HepG2 (cell line): Measurements from ENCODE around the gene HSPA1L. TPM values are rescaled to one million over a fixed set of nuclear protein-coding genes. Genes with fewer than 3 reads are reported as not detected.
A peak's percentile ranks its signal among the peaks of the same experiment; 100 is the strongest.

Experiments
- ARID2 ChIP-seq: sonication (generic); formaldehyde crosslinking; IDR thresholded peaks from 2 replicates; pipeline ENCODE4 v1.8.1; 2022; ENCODE audit warnings: mild to moderate bottlenecking, missing genetic modification reagents, borderline replicate concordance
- CREB1 ChIP-seq, 2 experiments: fragments of 450-650 bp in 1 of 2; IDR thresholded peaks; 2 replicates each; pipeline ENCODE4 v1.6.1; 2016 to 2017; ENCODE audit warnings: control low read depth in 1 of 2, mild to moderate bottlenecking in 1 of 2, missing compliant biosample characterization in 1 of 2, missing genetic modification characterization in 1 of 2
- FOXK1 ChIP-seq: sonication (generic); formaldehyde crosslinking; IDR thresholded peaks from 2 replicates; pipeline ENCODE4 v1.4.0; 2020; ENCODE audit warnings: low read depth, missing genetic modification reagents, borderline replicate concordance
- GABPB1 ChIP-seq: IDR thresholded peaks from 2 replicates; pipeline ENCODE4 v1.6.1; 2016; ENCODE audit warnings: mild to moderate bottlenecking, missing genetic modification reagents, moderate library complexity, missing compliant biosample characterization
- HES4 ChIP-seq: sonication (generic); formaldehyde crosslinking; IDR thresholded peaks from 2 replicates; pipeline ENCODE4 v1.9.0; 2021; ENCODE audit warnings: mild to moderate bottlenecking, missing genetic modification reagents, borderline replicate concordance
- KDM3A ChIP-seq: IDR thresholded peaks from 2 replicates; pipeline ENCODE4 v1.6.1; 2018; ENCODE audit warnings: low read depth, missing compliant biosample characterization
- KMT2B ChIP-seq: IDR thresholded peaks from 2 replicates; pipeline ENCODE4 v1.6.1; 2016; ENCODE audit warnings: missing genetic modification reagents, missing compliant biosample characterization
- MAFK ChIP-seq, 2 experiments: IDR thresholded peaks in 1 of 2; conservative IDR thresholded peaks in 1 of 2; 2 replicates each; pipeline ENCODE4 v1.6.1; 2011; ENCODE audit warnings: improper control_type of control experiment in 2 of 2, low read length in 2 of 2
- MTA1 ChIP-seq: sonication (generic); formaldehyde crosslinking; IDR thresholded peaks from 2 replicates; pipeline ENCODE4 v1.4.0; 2020; ENCODE audit warnings: missing genetic modification reagents, mild to moderate bottlenecking, borderline replicate concordance
- MYPOP ChIP-seq: sonication (generic); formaldehyde crosslinking; IDR thresholded peaks from 2 replicates; pipeline ENCODE4 v1.8.1; 2023; ENCODE audit warnings: mild to moderate bottlenecking, moderate library complexity, missing genetic modification reagents
- NFIC ChIP-seq: IDR thresholded peaks from 2 replicates; pipeline ENCODE4 v1.6.1; 2012; ENCODE audit warnings: mild to moderate bottlenecking, low read length, inconsistent platforms
- NONO ChIP-seq, 2 experiments: fragments of 450-650 bp in 1 of 2; sonication (generic) in 1 of 2; formaldehyde crosslinking in 1 of 2; IDR thresholded peaks in 1 of 2; conservative IDR thresholded peaks in 1 of 2; 2 replicates each; pipeline versions ENCODE4 v1.6.1 to v1.8.0; 2017 to 2022; ENCODE audit warnings: mild to moderate bottlenecking in 1 of 2, missing genetic modification reagents in 1 of 2, moderate library complexity in 1 of 2
- REL ChIP-seq: sonication (generic); formaldehyde crosslinking; conservative IDR thresholded peaks from 2 replicates; pipeline ENCODE4 v1.8.0; 2022; ENCODE audit warnings: mild to moderate bottlenecking, missing genetic modification reagents, moderate library complexity
- RXRA ChIP-seq: sonication (generic); formaldehyde crosslinking; IDR thresholded peaks from 2 replicates; pipeline ENCODE4 v1.5.1; 2020; ENCODE audit warnings: missing genetic modification reagents
- SMAD3 ChIP-seq: sonication (generic); formaldehyde crosslinking; IDR thresholded peaks from 2 replicates; pipeline ENCODE4 v1.4.0; 2020; ENCODE audit warnings: missing genetic modification reagents
- SOX5 ChIP-seq: IDR thresholded peaks from 2 replicates; pipeline ENCODE4 v1.6.1; 2016; ENCODE audit warnings: borderline replicate concordance
- ZNF230 ChIP-seq: sonication (generic); formaldehyde crosslinking; IDR thresholded peaks from 2 replicates; pipeline ENCODE4 v1.4.0; 2020; ENCODE audit warnings: mild to moderate bottlenecking, missing genetic modification reagents
- ZNF333 ChIP-seq: sonication (generic); formaldehyde crosslinking; IDR thresholded peaks from 2 replicates; pipeline ENCODE4 v1.4.0; 2020; ENCODE audit warnings: mild to moderate bottlenecking, missing genetic modification reagents, borderline replicate concordance
- ZNF343 ChIP-seq: sonication (generic); formaldehyde crosslinking; IDR thresholded peaks from 2 replicates; pipeline ENCODE4 v1.4.0; 2020; ENCODE audit warnings: mild to moderate bottlenecking, missing genetic modification reagents
- ZNF552 ChIP-seq: sonication (generic); formaldehyde crosslinking; IDR thresholded peaks from 2 replicates; pipeline ENCODE4 v1.9.0; 2022; ENCODE audit warnings: missing genetic modification reagents, mild to moderate bottlenecking, borderline replicate concordance
- ZNF660 ChIP-seq: sonication (generic); formaldehyde crosslinking; IDR thresholded peaks from 2 replicates; pipeline ENCODE4 v1.5.1; 2020; ENCODE audit warnings: mild to moderate bottlenecking, low read depth, missing genetic modification reagents, borderline replicate concordance
- ZNF670 ChIP-seq: sonication (generic); formaldehyde crosslinking; IDR thresholded peaks from 2 replicates; pipeline ENCODE4 v1.8.0; 2022; ENCODE audit warnings: mild to moderate bottlenecking, missing genetic modification reagents, borderline replicate concordance
- ZNF720 ChIP-seq: sonication (generic); formaldehyde crosslinking; IDR thresholded peaks from 2 replicates; pipeline ENCODE4 v1.4.0; 2020; ENCODE audit warnings: missing genetic modification reagents
- ZNF788 ChIP-seq: sonication (generic); formaldehyde crosslinking; IDR thresholded peaks from 2 replicates; pipeline ENCODE4 v1.5.0; 2020; ENCODE audit warnings: mild to moderate bottlenecking, missing genetic modification reagents, borderline replicate concordance
- ZSCAN20 ChIP-seq: sonication (generic); formaldehyde crosslinking; IDR thresholded peaks from 2 replicates; pipeline ENCODE4 v1.4.0; 2020; ENCODE audit warnings: missing genetic modification reagents, mild to moderate bottlenecking, borderline replicate concordance
- polyA plus RNA-seq, 8 experiments: library from polyadenylated mRNA; depleted of rRNA in 3 of 8; stranded (reverse) in 7 of 8; unstranded in 1 of 8; fragments of >200 nt; fragmentation: Illumina TruSeq in 4 of 8; extraction: Trizol in 4 of 8; gene quantifications; 2 replicates each; pipeline versions ENCODE4 v1.2.1 to v1.2.3, GENCODE V29; 2011 to 2016; ENCODE audit warnings: low read depth in 4 of 8, missing spikeins in 1 of 8, mixed read lengths in 1 of 8; ENCODE audit not compliant: insufficient read depth in 1 of 8
- total RNA-seq, 5 experiments: library from RNA; depleted of rRNA; stranded (reverse); fragments of >200 nt; fragmentation: Illumina TruSeq; extraction: Trizol; gene quantifications; 2 replicates each; pipeline ENCODE4 v1.2.3, GENCODE V29; 2016; ENCODE audit warnings: low read depth in 1 of 5
- TF ChIP-seq, protein P1 (sequence below), 2 experiments: sonication (generic) in 1 of 2; formaldehyde crosslinking in 1 of 2; IDR thresholded peaks; 2 replicates each; pipeline versions ENCODE4 v1.5.1 to v1.6.1; 2011 to 2020; ENCODE audit warnings: borderline replicate concordance in 1 of 2, low read depth in 1 of 2, low read length in 1 of 2, mild to moderate bottlenecking in 1 of 2, missing genetic modification reagents in 1 of 2, moderate library complexity in 1 of 2

HSPA1L gene
- total and polyA plus RNA-seq, 2 of the 13 experiments (the other 11 are each of a cell fraction or from before 2014, with no cell fraction given): 0.55 to 1.0 TPM

- TF ChIP-seq ZNF788 (peak; percentile 42; the same call in 1 of the 2 replicates), KMT2B (CRISPR knock-in tag) (peak; percentile 10; the same call in 1 of the 2 replicates), SOX5 (CRISPR knock-in tag) (peak; percentile 20; the same call in 1 of the 2 replicates), ZNF343 (CRISPR knock-in tag) (no peak), MYPOP (CRISPR knock-in tag) (peak; percentile 50; the same call in 1 of the 2 replicates), ZNF720 (CRISPR knock-in tag) (no peak), KDM3A (CRISPR knock-in tag) (no peak), ZNF660 (CRISPR knock-in tag) (no peak), GABPB1 (CRISPR knock-in tag) (peak; percentile 10; the same call in 1 of the 2 replicates), RXRA (CRISPR knock-in tag) (0 out of 2 replicates have a peak, but pooled peaks have one; percentile 46), MTA1 (CRISPR knock-in tag) (no peak), ZNF670 (peak; percentile 78; the same call in 1 of the 2 replicates), MAFK (conservative IDR thresholded peaks at IDR 0.05 in 1 of 2, IDR thresholded peaks at IDR 0.05 in 1 of 2; ENCODE audit: low read length in 2 of 2) (peak; percentile 58 to 70), REL (CRISPR knock-in tag) (no peak), NFIC (no peak), SMAD3 (no peak), ZSCAN20 (CRISPR knock-in tag) (peak; percentile 43; the same call in 1 of the 2 replicates), ZNF333 (0 out of 2 replicates have a peak, but pooled peaks have one; percentile 54), ZNF230 (CRISPR knock-in tag) (0 out of 2 replicates have a peak, but pooled peaks have one; percentile 22), ARID2 (peak; percentile 45; the same call in 1 of the 2 replicates), NONO (IDR thresholded peaks at IDR 0.05) (no peak), NONO (CRISPR knock-in tag; conservative IDR thresholded peaks at IDR 0.05) (peak; percentile 51; the same call in 1 of the 2 replicates), ZNF552 (no peak), CREB1 (IDR thresholded peaks at IDR 0.05) (no peak), CREB1 (CRISPR knock-in tag; IDR thresholded peaks at IDR 0.05) (0 out of 2 replicates have a peak, but pooled peaks have one; percentile 7), FOXK1 (CRISPR knock-in tag) (peak; percentile 10; the same call in 1 of the 2 replicates), HES4 (CRISPR knock-in tag) (no peak)
- TF ChIP-seq, protein P1, sequence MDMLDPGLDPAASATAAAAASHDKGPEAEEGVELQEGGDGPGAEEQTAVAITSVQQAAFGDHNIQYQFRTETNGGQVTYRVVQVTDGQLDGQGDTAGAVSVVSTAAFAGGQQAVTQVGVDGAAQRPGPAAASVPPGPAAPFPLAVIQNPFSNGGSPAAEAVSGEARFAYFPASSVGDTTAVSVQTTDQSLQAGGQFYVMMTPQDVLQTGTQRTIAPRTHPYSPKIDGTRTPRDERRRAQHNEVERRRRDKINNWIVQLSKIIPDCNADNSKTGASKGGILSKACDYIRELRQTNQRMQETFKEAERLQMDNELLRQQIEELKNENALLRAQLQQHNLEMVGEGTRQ (IDR thresholded peaks at IDR 0.05; ENCODE audit: low read depth, low read length): 0 out of 2 replicates have a peak, but pooled peaks have one; percentile 12
- TF ChIP-seq, protein P1 (CRISPR knock-in tag; IDR thresholded peaks at IDR 0.05; ENCODE audit: borderline replicate concordance): no peak
Measured at GRCh38 chr6:31822036-31822821, 7.1 kb upstream of the HSPA1L start (continued).
